B cell (primary cell): Measurements from ENCODE around the gene ATN1. TPM values are rescaled to one million over a fixed set of nuclear protein-coding genes. Genes with fewer than 3 reads are reported as not detected.

Source experiments
- ATAC-seq: fragments of 200-7000 bp; cut with Tn5 transposase; one replicate; pipeline ENCODE4 v1.10.0; 2021; ENCODE audit warnings: low read depth, mild to moderate bottlenecking, moderate number of reproducible peaks, moderate library complexity
- CTCF ChIA-PET: fragments of 350-600 bp; sonication (Branson Sonifier 250); formaldehyde crosslinking; loops from one replicate; lab custom pipeline; 2021; ENCODE audit warnings: antibody characterized with exemption, inconsistent platforms; lab: Charles Lee
- POLR2A ChIA-PET: fragments of 350-600 bp; sonication (Branson Sonifier 250); formaldehyde crosslinking; loops from one replicate; lab custom pipeline; 2021; ENCODE audit warnings: antibody characterized with exemption; lab: Charles Lee
- DNase-seq: peaks from one replicate; pipeline ENCODE4 v3.0.0; 2013
- H2AFZ ChIP-seq: 2 replicates; pipeline ENCODE4 v1.6.1; 2012; ENCODE audit warnings: mild to moderate bottlenecking, low read depth, low read length; ENCODE audit not compliant: insufficient read depth, poor library complexity, severe bottlenecking
- H3K27ac ChIP-seq, 2 donors: 1 replicate in 1 of 2; 2 replicates in 1 of 2; pipeline ENCODE4 v1.5.1; 2012 to 2013; ENCODE audit warnings: low read length in 2 of 2, mild to moderate bottlenecking in 2 of 2, moderate library complexity in 1 of 2
- H3K27me3 ChIP-seq, 4 experiments: fragments of 200-600 bp in 1 of 4; sonication (generic) in 1 of 4; replicated peaks in 1 of 4; 1 replicate in 2 of 4; 2 replicates in 2 of 4; pipeline versions ENCODE4 v1.6.1 to v1.7.0; 2013 to 2016; ENCODE audit warnings: low read length in 3 of 4, mild to moderate bottlenecking in 2 of 4, mixed read lengths in 1 of 4, moderate library complexity in 1 of 4; ENCODE audit not compliant: insufficient read depth in 4 of 4, control insufficient read depth in 3 of 4; ENCODE audit errors: control extremely low read depth in 1 of 4
- H3K36me3 ChIP-seq, 2 experiments: replicated peaks in 1 of 2; 1 replicate in 1 of 2; 2 replicates in 1 of 2; pipeline versions ENCODE4 v1.6.1 to v1.7.1; 2013; ENCODE audit warnings: low read length in 1 of 2; ENCODE audit not compliant: insufficient read depth in 2 of 2, control insufficient read depth in 1 of 2; ENCODE audit errors: control extremely low read depth in 1 of 2, extremely low read depth in 1 of 2
- H3K4me1 ChIP-seq, 2 donors: fragments of 200-600 bp in 1 of 2; sonication (generic) in 1 of 2; 1 replicate in 1 of 2; 2 replicates in 1 of 2; pipeline versions ENCODE4 v1.5.1 to v1.6.1; 2013 to 2017; ENCODE audit warnings: low read length in 2 of 2; ENCODE audit not compliant: control insufficient read depth in 2 of 2, insufficient read depth in 2 of 2
- H3K4me2 ChIP-seq: replicated peaks from 2 replicates; pipeline ENCODE3; 2012; ENCODE audit warnings: mild to moderate bottlenecking, low read depth, low read length; ENCODE audit not compliant: poor library complexity, severe bottlenecking
- H3K4me3 ChIP-seq, 5 experiments: fragments of 200-600 bp in 1 of 5; sonication (generic) in 1 of 5; 1 replicate in 3 of 5; 2 replicates in 2 of 5; pipeline versions ENCODE4 v1.5.1 to v1.7.0; 2011 to 2016; ENCODE audit warnings: low read length in 4 of 5, mild to moderate bottlenecking in 4 of 5, low read depth in 2 of 5, control low read depth in 1 of 5, moderate library complexity in 1 of 5; ENCODE audit not compliant: insufficient read depth in 1 of 5; ENCODE audit errors: control extremely low read depth in 1 of 5, extremely low read depth in 1 of 5
- H3K79me2 ChIP-seq: fragments of 200-600 bp; sonication (generic); one replicate; pipeline ENCODE4 v1.6.0; 2016; ENCODE audit warnings: low read length; ENCODE audit not compliant: control insufficient read depth, insufficient read depth
- H3K9ac ChIP-seq: fragments of 200-600 bp; sonication (generic); 2 replicates; pipeline ENCODE4 v1.6.1; 2017; ENCODE audit warnings: mild to moderate bottlenecking, low read length, moderate library complexity
- H3K9me3 ChIP-seq, 3 donors: one replicate each; pipeline versions ENCODE4 v1.6.1 to v1.7.1; 2013; ENCODE audit warnings: low read length in 2 of 3; ENCODE audit not compliant: control insufficient read depth in 2 of 3, insufficient read depth in 1 of 3; ENCODE audit errors: control extremely low read depth in 1 of 3
- H4K20me1 ChIP-seq: 2 replicates; pipeline ENCODE4 v1.6.0; 2012; ENCODE audit warnings: mild to moderate bottlenecking, low read length; ENCODE audit not compliant: insufficient read depth, control insufficient read depth, poor library complexity, severe bottlenecking
- H3K27ac Mint-ChIP-seq: one replicate; pipeline ENCODE4 v1.8.0; 2021; ENCODE audit warnings: mixed read lengths
- H3K27me3 Mint-ChIP-seq: one replicate; pipeline ENCODE4 v1.8.0; 2021; ENCODE audit warnings: mixed read lengths
- H3K4me1 Mint-ChIP-seq: one replicate; pipeline ENCODE4 v1.8.0; 2021; ENCODE audit warnings: mixed read lengths
- H3K4me3 Mint-ChIP-seq: one replicate; pipeline ENCODE4 v1.8.0; 2021; ENCODE audit warnings: mixed read lengths
- H3K9me3 Mint-ChIP-seq: one replicate; pipeline ENCODE4 v1.8.0; 2022; ENCODE audit warnings: mixed read lengths; ENCODE audit not compliant: insufficient read depth
- CTCF ChIP-seq: fragments of 200-600 bp; IDR thresholded peaks from one replicate; pipeline ENCODE4 v1.8.0; 2022; ENCODE audit warnings: antibody characterized with exemption, mild to moderate bottlenecking
- EZH2 ChIP-seq: IDR thresholded peaks from 2 replicates; pipeline ENCODE4 v1.6.1; 2012; ENCODE audit warnings: borderline replicate concordance, low read depth, mild to moderate bottlenecking, moderate library complexity, low read length; ENCODE audit not compliant: insufficient read depth, poor library complexity, severe bottlenecking
- WGBS: methylation state at CpG from one replicate; pipeline ENCODE4 v1.1.5; 2013; ENCODE audit warnings: missing lambda C conversion rate; ENCODE audit not compliant: insufficient coverage; 5-methylcytosine and 5-hydroxymethylcytosine counted together
- intact Hi-C: fragments of 100-400 bp; cut with micrococcal nuclease; formaldehyde crosslinking; loops from one replicate; pipeline ENCODE4 v1.10.0; 2022
- polyA plus RNA-seq: library from polyadenylated mRNA; depleted of rRNA; stranded (reverse); fragments of >200 nt; gene quantifications from 2 replicates; pipeline ENCODE4 v1.2.3, GENCODE V29; 2012
- total RNA-seq, 2 donors: library from RNA; stranded (reverse); fragments of 120-200 nt in 1 of 2; gene quantifications; 1 replicate in 1 of 2; 2 replicates in 1 of 2; pipeline versions ENCODE4 v1.2.3 to v1.2.4, GENCODE V29; 2013 to 2022

The ATN1 gene
- total and polyA plus RNA-seq, 2 donors (not counting 1 experiment from before 2014, with no cell fraction given): 21.0 to 50.8 TPM

GRCh38 chr12:6894321-6894720, 33.4 kb upstream of the ATN1 start:
- DNase-seq (no peak), ATAC-seq (no peak)
- no CpG with 5 or more reads among the region's 3 CpGs for WGBS
- peaks cover 4% of the 10 kb centered on the region for H3K79me2 ChIP-seq
- no peak for TF ChIP-seq CTCF
- TF ChIP-seq EZH2: no peak
- H3K4me3 Mint-ChIP-seq: no peak overlapping the region
- intact Hi-C loops: no loop called here
- POLR2A ChIA-PET: interaction anchor here (0.7 kb wide), 1 partner anchor 22 kb away, joined by 6 read pairs; no protein-coding TSS in a partner anchor
- no peak overlapping the region for H3K4me2 ChIP-seq
- H3K36me3 ChIP-seq: no peaks in the 10 kb centered on the region
- H3K27me3 ChIP-seq: no peaks in the 10 kb centered on the region
- no peaks in the 10 kb centered on the region for H3K9me3 ChIP-seq
- H3K9ac ChIP-seq: no peak overlapping the region
- no peak overlapping the region for H3K27ac ChIP-seq
- H3K27ac Mint-ChIP-seq: no peak overlapping the region
- CTCF ChIA-PET: interaction anchor here (0.5 to 1.5 kb wide), 2 partner anchors 25 to 26 kb away, joined by 3 to 4 read pairs; no protein-coding TSS in a partner anchor
- H3K4me1 Mint-ChIP-seq: peaks cover 15% of the 10 kb centered on the region
- H2AFZ ChIP-seq: no peak overlapping the region
- H3K4me3 ChIP-seq: no peak overlapping the region
- no peaks in the 10 kb centered on the region for H3K27me3 Mint-ChIP-seq
- no peaks in the 10 kb centered on the region for H4K20me1 ChIP-seq
- H3K4me1 ChIP-seq: peaks cover 9 to 13% of the 10 kb centered on the region in 2 donors
- no peaks in the 10 kb centered on the region for H3K9me3 Mint-ChIP-seq

- H2AFZ ChIP-seq: no peak overlapping the region
- DNase-seq (no peak), ATAC-seq (no peak)
- POLR2A ChIA-PET: interaction anchor here (0.7 kb wide), 1 partner anchor 24 kb away, joined by 3 read pairs; the partner anchor contains the start of gene SPSB2
- peaks cover 4% of the 10 kb centered on the region for H3K79me2 ChIP-seq
- Mint-ChIP-seq H3K4me1 (peaks cover 6% of the 10 kb centered on the region), H3K27me3 (no peaks in the 10 kb centered on the region), H3K4me3 (no peak overlapping the region), H3K27ac (no peak overlapping the region), H3K9me3 (no peaks in the 10 kb centered on the region)
- no peak overlapping the region for H3K4me2 ChIP-seq
- no peaks in the 10 kb centered on the region for H3K36me3 ChIP-seq
- H4K20me1 ChIP-seq: no peaks in the 10 kb centered on the region
- intact Hi-C loops: no loop called here
- no peak overlapping the region for H3K9ac ChIP-seq
- TF ChIP-seq CTCF (no peak), EZH2 (no peak)
- no peak overlapping the region for H3K27ac ChIP-seq
- no peaks in the 10 kb centered on the region for H3K27me3 ChIP-seq
- no peak overlapping the region for H3K4me3 ChIP-seq
- H3K4me1 ChIP-seq: peaks cover 0 to 7% of the 10 kb centered on the region in 2 donors
- H3K9me3 ChIP-seq: no peaks in the 10 kb centered on the region
- whole genome bisulfite sequencing: 89% methylated on average over 5 of the region's 6 CpGs
- CTCF ChIA-PET: interaction anchor here (3.3 kb wide), 1 partner anchor 24 kb away, joined by 10 read pairs; the partner anchor contains the start of gene SPSB2
These were observed 30.8 kb upstream of the ATN1 start for GRCh38 chr12:6896846-6897435.
